ENCODE results near the gene POLR1A.

The POLR1A gene

GRCh38 chr2:86056590-86057331 is 48.9 kb downstream of the POLR1A start:
- DNase-seq: no peak

- DNase-seq: no peak
These were observed 50.4 kb downstream of the POLR1A start for GRCh38 chr2:86055314-86055713.

GRCh38 chr2:86054535-86055082 is 51.1 kb downstream of the POLR1A start:
- no peak for DNase-seq

GRCh38 chr2:86053166-86053565 is 52.5 kb downstream of the POLR1A start:
- DNase-seq: no peak

GRCh38 chr2:86052676-86053075 is 53.0 kb downstream of the POLR1A start:
- no peak for DNase-seq

GRCh38 chr2:86052265-86052664 is 53.4 kb downstream of the POLR1A start:
- DNase-seq: no peak

- no peak for DNase-seq
These were observed 55.4 kb downstream of the POLR1A start for GRCh38 chr2:86050301-86050700.

GRCh38 chr2:86049529-86049928 is 56.2 kb downstream of the POLR1A start:
- DNase-seq: no peak

GRCh38 chr2:86048888-86049287 is 56.8 kb downstream of the POLR1A start:
- DNase-seq: no peak

GRCh38 chr2:86048383-86048701 is 57.3 kb downstream of the POLR1A start:
- no peak for DNase-seq

GRCh38 chr2:86047575-86048382 is 57.9 kb downstream of the POLR1A start:
- DNase-seq: no peak

GRCh38 chr2:86045541-86045940 is 60.1 kb downstream of the POLR1A start:
- DNase-seq: no peak

GRCh38 chr2:86044614-86045013 is 61.1 kb downstream of the POLR1A start:
- DNase-seq: no peak

GRCh38 chr2:86044045-86044444 is 61.6 kb downstream of the POLR1A start:
- DNase-seq: no peak

- no peak for DNase-seq
These were observed 63.2 kb downstream of the POLR1A start for GRCh38 chr2:86042256-86043168.

- no peak for DNase-seq
These were observed 65.6 kb downstream of the POLR1A start for GRCh38 chr2:86039963-86040655.

- DNase-seq: no peak
These were observed 66.3 kb downstream of the POLR1A start for GRCh38 chr2:86039178-86039962.

GRCh38 chr2:86038291-86039081 is 67.2 kb downstream of the POLR1A start:
- DNase-seq: no peak

- DNase-seq: no peak
These were observed 67.9 kb downstream of the POLR1A start for GRCh38 chr2:86037795-86038192.

- peak; percentile 58 for DNase-seq
These were observed 68.4 kb downstream of the POLR1A start for GRCh38 chr2:86037141-86037794.
